ENCODE data around the gene IRS1.

GRCh38 chr2:226790431-226790830, 9.2 kb downstream of the IRS1 start:
- TF ChIP-seq CTCF (IDR thresholded peaks at IDR 0.05) (no peak), POLR2A (IDR thresholded peaks at IDR 0.05) (no peak), POLR2AphosphoS5 (IDR thresholded peaks at IDR 0.05) (no peak)
